Mesenchymal stem cell (in vitro differentiated cells and primary cell): Measurements from ENCODE around the gene GALNT10.

Experiments
- DNase-seq: peaks from one replicate; pipeline ENCODE4 v3.0.0-alpha.2; 2013
- H2AFZ ChIP-seq: one replicate; pipeline ENCODE4 v1.6.1; 2013; ENCODE audit warnings: low read depth, mild to moderate bottlenecking, control low read depth, inconsistent platforms, low read length, moderate library complexity
- H2AK5ac ChIP-seq: 2 replicates; pipeline ENCODE4 v1.6.1; 2013; ENCODE audit warnings: low read length, moderate library complexity, mild to moderate bottlenecking, inconsistent platforms; ENCODE audit not compliant: severe bottlenecking
- H2BK120ac ChIP-seq: one replicate; pipeline ENCODE4 v1.6.1; 2013; ENCODE audit warnings: low read depth, mild to moderate bottlenecking, inconsistent platforms, low read length, moderate library complexity
- H2BK12ac ChIP-seq, 2 experiments: one replicate each; pipeline ENCODE4 v1.6.1; 2013; ENCODE audit warnings: inconsistent platforms in 2 of 2, low read length in 2 of 2, mild to moderate bottlenecking in 2 of 2, moderate library complexity in 2 of 2, control low read depth in 1 of 2
- H2BK15ac ChIP-seq: one replicate; pipeline ENCODE4 v1.6.1; 2013; ENCODE audit warnings: mild to moderate bottlenecking, low read depth, inconsistent platforms; ENCODE audit not compliant: poor library complexity, severe bottlenecking
- H2BK5ac ChIP-seq: 2 replicates; pipeline ENCODE4 v1.6.1; 2013; ENCODE audit warnings: low read depth, mild to moderate bottlenecking, low read length, control low read depth, inconsistent platforms; ENCODE audit not compliant: poor library complexity, severe bottlenecking
- H3K14ac ChIP-seq, 2 experiments: one replicate each; pipeline ENCODE4 v1.6.1; 2013; ENCODE audit warnings: inconsistent platforms in 2 of 2, low read length in 2 of 2, control low read depth in 1 of 2, mild to moderate bottlenecking in 1 of 2, moderate library complexity in 1 of 2
- H3K18ac ChIP-seq, 2 experiments: one replicate each; pipeline ENCODE4 v1.6.1; 2013; ENCODE audit warnings: inconsistent platforms in 2 of 2, low read length in 2 of 2, control low read depth in 1 of 2, low read depth in 1 of 2, mild to moderate bottlenecking in 1 of 2
- H3K23ac ChIP-seq, 2 experiments: one replicate each; pipeline ENCODE4 v1.6.1; 2013; ENCODE audit warnings: inconsistent platforms in 2 of 2, low read length in 2 of 2, mild to moderate bottlenecking in 2 of 2, moderate library complexity in 2 of 2, control low read depth in 1 of 2
- H3K27ac ChIP-seq: 2 replicates; pipeline ENCODE4 v1.5.1; 2013; ENCODE audit warnings: mild to moderate bottlenecking, moderate library complexity, low read length, control low read depth, inconsistent platforms; ENCODE audit not compliant: poor library complexity, severe bottlenecking
- H3K27me3 ChIP-seq, 2 experiments: 2 replicates each; pipeline versions ENCODE4 v1.6.1 to v1.7.0; 2013; ENCODE audit warnings: low read length in 2 of 2, mild to moderate bottlenecking in 2 of 2, moderate library complexity in 2 of 2, control low read depth in 1 of 2, inconsistent platforms in 1 of 2; ENCODE audit not compliant: control insufficient read depth in 1 of 2, insufficient read depth in 1 of 2
- H3K36me3 ChIP-seq, 2 experiments: 2 replicates each; pipeline versions ENCODE4 v1.6.1 to v1.7.0; 2013; ENCODE audit warnings: low read length in 2 of 2, control low read depth in 1 of 2, inconsistent platforms in 1 of 2, low read depth in 1 of 2, mild to moderate bottlenecking in 1 of 2; ENCODE audit not compliant: insufficient read depth in 2 of 2, control insufficient read depth in 1 of 2
- H3K4ac ChIP-seq, 2 experiments: one replicate each; pipeline ENCODE4 v1.6.1; 2013; ENCODE audit warnings: inconsistent platforms in 2 of 2, low read length in 2 of 2, mild to moderate bottlenecking in 2 of 2, moderate library complexity in 2 of 2, control low read depth in 1 of 2, low read depth in 1 of 2
- H3K4me1 ChIP-seq: 2 replicates; pipeline ENCODE4 v1.6.1; 2013; ENCODE audit warnings: low read depth, low read length, control low read depth; ENCODE audit not compliant: control insufficient read depth, insufficient read depth
- H3K4me2 ChIP-seq: 2 replicates; pipeline ENCODE4 v1.6.1; 2013; ENCODE audit warnings: low read length, mild to moderate bottlenecking, inconsistent platforms; ENCODE audit not compliant: poor library complexity, severe bottlenecking
- H3K4me3 ChIP-seq, 2 experiments: 2 replicates each; pipeline versions ENCODE4 v1.5.1 to v1.7.0; 2013; ENCODE audit warnings: low read length in 2 of 2, mild to moderate bottlenecking in 2 of 2, control low read depth in 1 of 2, low read depth in 1 of 2; ENCODE audit not compliant: insufficient read depth in 1 of 2
- H3K79me1 ChIP-seq: replicated peaks from 2 replicates; pipeline ENCODE4 v1.6.1; 2013; ENCODE audit warnings: mild to moderate bottlenecking, control low read depth, low read length, inconsistent platforms; ENCODE audit not compliant: poor library complexity, severe bottlenecking
- H3K9ac ChIP-seq: 2 replicates; pipeline ENCODE4 v1.7.0; 2013; ENCODE audit warnings: mild to moderate bottlenecking, low read length, moderate library complexity
- H3K9me3 ChIP-seq: 2 replicates; pipeline ENCODE4 v1.7.0; 2013; ENCODE audit warnings: mild to moderate bottlenecking, low read length; ENCODE audit not compliant: control insufficient read depth
- H4K8ac ChIP-seq: one replicate; pipeline ENCODE4 v1.6.1; 2013; ENCODE audit warnings: inconsistent platforms, mild to moderate bottlenecking, low read length, moderate library complexity
- H4K91ac ChIP-seq: one replicate; pipeline ENCODE4 v1.6.1; 2013; ENCODE audit warnings: mild to moderate bottlenecking, low read length, inconsistent platforms
- WGBS: methylation state at CpG from one replicate; pipeline ENCODE4 v1.1.7; 2013; ENCODE audit warnings: mixed read lengths; 5-methylcytosine and 5-hydroxymethylcytosine counted together

GALNT10 gene

GRCh38 chr5:154296525-154297159, 106.1 kb downstream of the GALNT10 start:
- DNase-seq, result no peak
- H3K14ac ChIP-seq, result no peak overlapping the region
- H2BK15ac ChIP-seq, result no peak overlapping the region
- 94% methylated on average over 6 of the region's 6 CpGs for WGBS
- no peak overlapping the region for H2AK5ac ChIP-seq
- H2AFZ ChIP-seq, result no peak overlapping the region
- no peak overlapping the region for H4K8ac ChIP-seq
- H3K4me2 ChIP-seq, result no peak overlapping the region
- peaks cover under 1% of the 10 kb centered on the region for H3K4me1 ChIP-seq
- H3K4ac ChIP-seq, result no peak overlapping the region
- no peak overlapping the region for H2BK5ac ChIP-seq
- peaks cover 29% of the 10 kb centered on the region for H3K79me1 ChIP-seq
- no peaks in the 10 kb centered on the region for H3K9me3 ChIP-seq
- H4K91ac ChIP-seq, result no peak overlapping the region
- H3K36me3 ChIP-seq, result peaks cover 21 to 33% of the 10 kb centered on the region in 2 experiments
- no peak overlapping the region for H2BK12ac ChIP-seq
- H3K27me3 ChIP-seq, result no peaks in the 10 kb centered on the region
- H3K4me3 ChIP-seq, result no peak overlapping the region
- no peak overlapping the region for H3K27ac ChIP-seq
- H3K18ac ChIP-seq, result no peak overlapping the region
- H3K9ac ChIP-seq, result no peak overlapping the region
- H3K23ac ChIP-seq, result no peak overlapping the region
- H2BK120ac ChIP-seq, result no peak overlapping the region

DNA sequence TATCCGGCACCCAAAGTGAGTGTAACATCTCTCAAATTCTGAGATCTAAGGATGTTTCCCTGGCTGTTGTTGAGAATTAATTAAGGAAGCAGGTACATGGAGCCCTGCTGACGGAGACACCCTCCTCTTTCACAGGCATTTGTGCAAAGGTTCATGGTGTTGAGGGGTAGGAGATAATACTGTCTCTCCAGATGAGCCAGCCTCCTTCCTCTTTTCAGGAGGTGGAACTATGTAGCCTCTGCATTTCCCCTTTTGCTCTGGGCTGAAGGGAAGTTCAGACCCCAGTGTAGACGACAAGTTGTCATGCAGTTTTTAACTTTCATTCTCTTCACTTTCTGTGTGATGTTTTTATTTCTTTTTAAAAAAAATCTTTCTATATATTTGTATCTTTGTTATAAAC, 107.5 kb downstream of the GALNT10 start:
- Histone ChIP-seq H3K36me3 (peaks cover 25 to 33% of the 10 kb centered on the region in 2 experiments), H2BK15ac (no peak overlapping the region), H4K8ac (no peak overlapping the region), H3K23ac (no peak overlapping the region), H2BK120ac (no peak overlapping the region), H3K4me2 (no peak overlapping the region), H3K4me3 (no peak overlapping the region), H4K91ac (no peak overlapping the region), H2BK5ac (no peak overlapping the region), H3K9ac (no peak overlapping the region), H2AK5ac (no peak overlapping the region), H3K14ac (no peak overlapping the region), H3K27ac (no peak overlapping the region), H3K79me1 (peaks cover 23% of the 10 kb centered on the region), H2AFZ (no peak overlapping the region), H3K18ac (no peak overlapping the region), H3K4me1 (peaks cover 7% of the 10 kb centered on the region), H2BK12ac (no peak overlapping the region), H3K9me3 (no peaks in the 10 kb centered on the region), H3K27me3 (no peaks in the 10 kb centered on the region), H3K4ac (no peak overlapping the region)
- no peak for DNase-seq
- 100% methylated on average over 1 of the region's 3 CpGs for WGBS

- H2BK120ac ChIP-seq, result no peak overlapping the region
These were observed 109.8 kb downstream of the GALNT10 start for GRCh38 chr5:154300207-154300883.

DNA sequence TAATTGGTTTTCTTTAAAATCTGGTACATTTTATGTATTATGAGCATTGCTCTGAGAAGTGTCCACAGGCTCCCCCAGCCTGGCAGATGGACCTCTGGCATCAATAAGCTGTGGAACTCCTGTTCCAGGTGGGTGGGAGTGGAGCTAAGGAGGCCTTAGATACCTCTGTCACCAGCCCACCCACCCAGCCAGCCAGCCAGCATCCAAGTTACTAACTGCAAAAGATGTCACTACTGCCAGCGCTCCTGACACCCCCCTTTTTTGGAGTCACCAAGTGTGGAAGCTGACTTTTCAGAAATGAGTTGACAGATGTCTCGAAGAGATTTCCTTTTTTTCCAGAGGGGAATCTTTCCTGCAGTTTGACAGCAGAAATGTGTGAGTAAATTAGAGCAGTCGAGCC, 111.2 kb downstream of the GALNT10 start:
- Histone ChIP-seq H3K27me3 (no peaks in the 10 kb centered on the region), H3K4me3 (no peak overlapping the region), H3K27ac (peak overlapping the region; percentile 72), H3K14ac (no peak overlapping the region), H2AK5ac (no peak overlapping the region), H4K8ac (no peak overlapping the region), H2BK15ac (no peak overlapping the region), H2BK12ac (no peak overlapping the region), H2AFZ (no peak overlapping the region), H3K23ac (no peak overlapping the region), H3K36me3 (peaks cover 14 to 26% of the 10 kb centered on the region in 2 experiments), H3K18ac (no peak overlapping the region), H3K4ac (no peak overlapping the region), H3K9me3 (no peaks in the 10 kb centered on the region), H4K91ac (no peak overlapping the region), H3K79me1 (peaks cover 9% of the 10 kb centered on the region), H3K4me1 (peaks cover 10% of the 10 kb centered on the region), H3K9ac (no peak overlapping the region), H2BK120ac (no peak overlapping the region), H3K4me2 (no peak overlapping the region), H2BK5ac (no peak overlapping the region)
- DNase-seq, result no peak
- WGBS, result 77% methylated on average over 3 of the region's 3 CpGs

More at GRCh38 chr5:154300207-154300883, 109.8 kb downstream of the GALNT10 start:
- no peak overlapping the region for H4K8ac ChIP-seq
- H2BK12ac ChIP-seq, result no peak overlapping the region
- H2AFZ ChIP-seq, result no peak overlapping the region
- no peaks in the 10 kb centered on the region for H3K9me3 ChIP-seq
- H3K36me3 ChIP-seq, result peaks cover 17 to 34% of the 10 kb centered on the region in 2 experiments
- no peak overlapping the region for H3K23ac ChIP-seq
- H3K27ac ChIP-seq, result no peak overlapping the region
- no peak overlapping the region for H3K9ac ChIP-seq
- no peaks in the 10 kb centered on the region for H3K27me3 ChIP-seq
- no peak overlapping the region for H3K4me2 ChIP-seq
- H3K4ac ChIP-seq, result no peak overlapping the region
- H3K18ac ChIP-seq, result no peak overlapping the region
- H2AK5ac ChIP-seq, result no peak overlapping the region
- 100% methylated on average over 3 of the region's 4 CpGs for WGBS
- no peak overlapping the region for H2BK15ac ChIP-seq
- no peak overlapping the region for H3K4me3 ChIP-seq
- H3K4me1 ChIP-seq, result peaks cover 10% of the 10 kb centered on the region
- no peak overlapping the region for H2BK5ac ChIP-seq
- H4K91ac ChIP-seq, result no peak overlapping the region
- H3K79me1 ChIP-seq, result peaks cover 10% of the 10 kb centered on the region
- no peak for DNase-seq
- no peak overlapping the region for H3K14ac ChIP-seq
